MM.1S (cell line): ENCODE measurements around the gene PWP2.

Experiments used
- DNase-seq: peaks from one replicate; pipeline ENCODE4 v3.0.0-alpha.2; 2015
- H2AFZ ChIP-seq: fragments of 300-600 bp; sonication (generic); 2 replicates; pipeline ENCODE4 v1.6.0; 2016; ENCODE audit warnings: antibody characterized with exemption, low read length
- H3F3A ChIP-seq: fragments of 300-600 bp; sonication (generic); 2 replicates; pipeline ENCODE4 v1.6.1; 2016; ENCODE audit warnings: mild to moderate bottlenecking, antibody characterized with exemption, low read length, moderate library complexity, mixed read lengths; ENCODE audit not compliant: insufficient read depth
- H3K27ac ChIP-seq: fragments of 300-600 bp; sonication (generic); 2 replicates; pipeline ENCODE4 v1.5.1; 2016; ENCODE audit warnings: mild to moderate bottlenecking, low read length
- H3K27me3 ChIP-seq: fragments of 300-600 bp; sonication (generic); replicated peaks from 2 replicates; pipeline ENCODE4 v1.6.0; 2016; ENCODE audit warnings: low read length; ENCODE audit not compliant: insufficient read depth
- H3K36me3 ChIP-seq: fragments of 300-600 bp; sonication (generic); replicated peaks from 2 replicates; pipeline ENCODE4 v1.6.1; 2016; ENCODE audit warnings: mild to moderate bottlenecking, low read length, mixed read lengths; ENCODE audit not compliant: insufficient read depth
- H3K4me1 ChIP-seq: fragments of 300-600 bp; sonication (generic); 2 replicates; pipeline ENCODE4 v1.6.1; 2016; ENCODE audit warnings: low read length, mixed read lengths
- H3K4me2 ChIP-seq: fragments of 300-600 bp; sonication (generic); 2 replicates; pipeline ENCODE4 v1.6.0; 2016; ENCODE audit warnings: low read depth, low read length
- H3K4me3 ChIP-seq: fragments of 300-600 bp; sonication (generic); 2 replicates; pipeline ENCODE4 v1.5.1; 2016; ENCODE audit warnings: low read length, mixed read lengths
- H3K79me2 ChIP-seq: fragments of 300-600 bp; sonication (generic); 2 replicates; pipeline ENCODE4 v1.6.1; 2016; ENCODE audit warnings: mixed run types, low read length, mixed read lengths
- H3K9ac ChIP-seq: fragments of 300-600 bp; sonication (generic); 2 replicates; pipeline ENCODE4 v1.6.1; 2016; ENCODE audit warnings: low read length, mixed read lengths
- H3K9me2 ChIP-seq: fragments of 300-600 bp; sonication (generic); replicated peaks from 2 replicates; pipeline ENCODE4 v1.6.1; 2016; ENCODE audit warnings: mild to moderate bottlenecking, low read length, mixed read lengths; ENCODE audit not compliant: insufficient read depth
- H3K9me3 ChIP-seq: fragments of 300-600 bp; sonication (generic); replicated peaks from 2 replicates; pipeline ENCODE4 v1.6.1; 2016; ENCODE audit warnings: mild to moderate bottlenecking, low read length, mixed read lengths; ENCODE audit not compliant: insufficient read depth
- H4K20me1 ChIP-seq: fragments of 300-600 bp; sonication (generic); 2 replicates; pipeline ENCODE4 v1.6.1; 2016; ENCODE audit warnings: mild to moderate bottlenecking, low read length, moderate library complexity, mixed read lengths; ENCODE audit not compliant: insufficient read depth
- EZH2 ChIP-seq: fragments of 300-600 bp; sonication (generic); optimal IDR thresholded peaks from 2 replicates; pipeline ENCODE3; 2017; ENCODE audit warnings: low read depth, mild to moderate bottlenecking, antibody characterized with exemption, low read length, mixed read lengths
- EZH2phosphoT487 ChIP-seq: fragments of 300-600 bp; sonication (generic); IDR thresholded peaks from 2 replicates; pipeline ENCODE4 v1.6.1; 2018; ENCODE audit warnings: antibody characterized with exemption, low read length
- TF ChIP-seq, protein P1 (sequence below): fragments of 300-600 bp; sonication (generic); IDR thresholded peaks from 2 replicates; pipeline ENCODE4 v1.5.1; 2016; ENCODE audit warnings: antibody characterized with exemption, low read length, mixed read lengths

Gene PWP2

DNA sequence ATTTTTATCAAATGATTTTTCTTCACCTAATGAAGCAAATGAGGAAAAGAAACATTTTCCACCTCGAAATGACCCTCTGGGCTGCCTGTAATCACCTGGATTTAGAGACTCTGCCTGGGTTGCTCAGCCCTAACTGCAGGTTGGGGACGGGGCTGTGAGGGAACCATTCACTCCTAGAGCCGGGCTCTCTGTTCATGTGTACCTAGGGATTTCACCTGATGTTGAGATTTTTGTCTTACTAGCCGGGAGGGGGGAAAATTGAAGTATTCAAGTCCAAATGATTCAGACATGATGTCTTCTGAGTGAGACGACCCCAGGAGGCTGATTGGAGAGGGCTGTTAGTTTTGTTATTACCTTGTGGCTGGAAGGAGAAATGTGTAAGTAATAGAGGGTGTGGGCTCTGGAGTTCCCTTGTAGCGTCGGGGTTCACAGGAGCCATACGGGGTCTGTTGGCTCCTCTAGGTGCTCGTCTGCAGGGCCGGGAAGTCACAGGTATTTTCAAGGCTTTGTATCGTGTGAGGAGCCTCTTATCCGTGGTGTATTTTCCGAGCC, 42.3 kb upstream of the PWP2 start:
- Histone ChIP-seq H3K79me2 (peaks cover 57% of the 10 kb centered on the region), H3K9me3 (no peaks in the 10 kb centered on the region), H3K27me3 (no peaks in the 10 kb centered on the region), H3K36me3 (peaks cover 3% of the 10 kb centered on the region; the same call in 1 of the 2 replicates), H3K4me3 (no peak overlapping the region), H3K9ac (no peak overlapping the region), H3K4me1 (no peaks in the 10 kb centered on the region), H4K20me1 (no peaks in the 10 kb centered on the region), H3K4me2 (no peak overlapping the region), H3K9me2 (no peaks in the 10 kb centered on the region), H3F3A (no peaks in the 10 kb centered on the region), H3K27ac (no peak overlapping the region), H2AFZ (no peak overlapping the region)
- DNase-seq, result no peak
- TF ChIP-seq, protein P1, sequence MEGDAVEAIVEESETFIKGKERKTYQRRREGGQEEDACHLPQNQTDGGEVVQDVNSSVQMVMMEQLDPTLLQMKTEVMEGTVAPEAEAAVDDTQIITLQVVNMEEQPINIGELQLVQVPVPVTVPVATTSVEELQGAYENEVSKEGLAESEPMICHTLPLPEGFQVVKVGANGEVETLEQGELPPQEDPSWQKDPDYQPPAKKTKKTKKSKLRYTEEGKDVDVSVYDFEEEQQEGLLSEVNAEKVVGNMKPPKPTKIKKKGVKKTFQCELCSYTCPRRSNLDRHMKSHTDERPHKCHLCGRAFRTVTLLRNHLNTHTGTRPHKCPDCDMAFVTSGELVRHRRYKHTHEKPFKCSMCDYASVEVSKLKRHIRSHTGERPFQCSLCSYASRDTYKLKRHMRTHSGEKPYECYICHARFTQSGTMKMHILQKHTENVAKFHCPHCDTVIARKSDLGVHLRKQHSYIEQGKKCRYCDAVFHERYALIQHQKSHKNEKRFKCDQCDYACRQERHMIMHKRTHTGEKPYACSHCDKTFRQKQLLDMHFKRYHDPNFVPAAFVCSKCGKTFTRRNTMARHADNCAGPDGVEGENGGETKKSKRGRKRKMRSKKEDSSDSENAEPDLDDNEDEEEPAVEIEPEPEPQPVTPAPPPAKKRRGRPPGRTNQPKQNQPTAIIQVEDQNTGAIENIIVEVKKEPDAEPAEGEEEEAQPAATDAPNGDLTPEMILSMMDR, result no peak
- TF ChIP-seq EZH2phosphoT487, result no peak

DNA sequence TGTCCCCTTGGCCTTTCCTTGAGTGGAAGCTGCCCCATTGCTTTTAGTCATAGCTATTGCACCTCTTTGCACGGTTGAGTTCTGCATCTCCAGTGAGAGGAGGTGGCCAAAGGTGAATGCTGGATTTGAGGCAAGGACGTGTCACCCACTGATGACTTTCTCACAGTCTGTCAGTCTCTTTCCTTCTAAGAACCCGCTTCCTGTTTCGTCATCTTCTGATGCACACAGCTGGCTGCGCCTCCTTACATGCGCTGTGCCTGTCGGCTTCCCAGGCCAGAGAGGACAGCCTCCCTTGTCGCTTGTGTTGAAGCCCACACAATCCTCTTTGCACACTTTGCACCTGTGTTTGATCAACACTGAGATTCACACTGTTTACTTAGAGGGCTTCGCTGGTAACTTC, 41.8 kb upstream of the PWP2 start:
- Histone ChIP-seq H2AFZ (no peak overlapping the region), H3K9ac (no peak overlapping the region), H3K4me1 (no peaks in the 10 kb centered on the region), H3K36me3 (peaks cover 3% of the 10 kb centered on the region; the same call in 1 of the 2 replicates), H3F3A (no peaks in the 10 kb centered on the region), H3K4me2 (no peak overlapping the region), H3K9me2 (no peaks in the 10 kb centered on the region), H3K27ac (no peak overlapping the region), H3K79me2 (peaks cover 62% of the 10 kb centered on the region), H4K20me1 (no peaks in the 10 kb centered on the region), H3K4me3 (no peak overlapping the region), H3K27me3 (no peaks in the 10 kb centered on the region), H3K9me3 (no peaks in the 10 kb centered on the region)
- TF ChIP-seq EZH2 (no peak), EZH2phosphoT487 (no peak)
- TF ChIP-seq, protein P1, result no peak
- no peak for DNase-seq

DNA sequence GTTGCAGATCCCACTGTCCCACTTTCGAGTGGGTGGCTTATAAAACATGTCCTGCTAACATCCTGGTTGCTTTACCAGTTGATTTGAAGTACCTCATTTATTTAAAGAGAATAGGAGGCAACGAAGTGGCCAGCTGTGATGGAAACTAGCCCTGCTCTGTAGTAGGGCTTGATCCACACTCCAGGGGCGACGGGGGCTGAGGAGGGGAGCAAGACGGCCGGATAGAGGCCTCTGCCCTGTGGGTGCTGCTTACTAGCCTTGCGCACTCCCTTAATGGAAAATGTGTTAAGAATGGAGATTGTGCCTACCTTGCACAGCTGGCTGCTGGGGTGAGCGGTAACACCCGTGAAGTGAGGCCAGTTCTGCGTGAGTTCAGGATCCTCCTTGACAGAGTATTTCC, 41.1 kb upstream of the PWP2 start:
- Histone ChIP-seq H2AFZ (no peak overlapping the region), H3K36me3 (peaks cover 3% of the 10 kb centered on the region; the same call in 1 of the 2 replicates), H3F3A (no peaks in the 10 kb centered on the region), H3K4me3 (no peak overlapping the region), H3K27ac (no peak overlapping the region), H4K20me1 (no peaks in the 10 kb centered on the region), H3K4me1 (no peaks in the 10 kb centered on the region), H3K4me2 (no peak overlapping the region), H3K9me3 (no peaks in the 10 kb centered on the region), H3K9me2 (no peaks in the 10 kb centered on the region), H3K27me3 (no peaks in the 10 kb centered on the region), H3K79me2 (peaks cover 68% of the 10 kb centered on the region), H3K9ac (no peak overlapping the region)
- DNase-seq, result no peak
- TF ChIP-seq EZH2phosphoT487, result no peak
- TF ChIP-seq, protein P1, result no peak
- no peak for TF ChIP-seq EZH2
